Skeletal muscle satellite cell (primary cell): ENCODE data around the gene KIAA1217.

ENCODE experiments used
- H3K27me3 ChIP-seq: 2 replicates; pipeline ENCODE4 v1.7.0; 2013; ENCODE audit warnings: low read length; ENCODE audit not compliant: control insufficient read depth, insufficient read depth
- H3K36me3 ChIP-seq: 2 replicates; pipeline ENCODE4 v1.7.0; 2013; ENCODE audit warnings: mild to moderate bottlenecking, control low read depth, low read length; ENCODE audit not compliant: insufficient read depth
- H3K4me1 ChIP-seq: 2 replicates; pipeline ENCODE4 v1.7.0; 2013; ENCODE audit warnings: low read length; ENCODE audit not compliant: control insufficient read depth, insufficient read depth
- H3K4me2 ChIP-seq: 2 replicates; pipeline ENCODE4 v1.7.0; 2013; ENCODE audit warnings: mild to moderate bottlenecking, low read length
- H3K4me3 ChIP-seq: 2 replicates; pipeline ENCODE4 v1.7.0; 2013; ENCODE audit warnings: low read length
- H3K9ac ChIP-seq: 2 replicates; pipeline ENCODE4 v1.7.0; 2013; ENCODE audit warnings: mild to moderate bottlenecking, low read depth, low read length, moderate library complexity
- H3K9me3 ChIP-seq: replicated peaks from 2 replicates; pipeline ENCODE4 v1.7.0; 2013; ENCODE audit warnings: mild to moderate bottlenecking, control low read depth, low read length

KIAA1217 gene

GRCh38 chr10:24193330-24193729 lies 15.6 kb upstream of the KIAA1217 start:
- Histone ChIP-seq H3K9ac (no peak overlapping the region), H3K4me1 (no peaks in the 10 kb centered on the region), H3K4me2 (no peak overlapping the region), H3K36me3 (no peaks in the 10 kb centered on the region), H3K27me3 (peaks cover 7% of the 10 kb centered on the region), H3K9me3 (no peaks in the 10 kb centered on the region), H3K4me3 (no peak overlapping the region)

DNA sequence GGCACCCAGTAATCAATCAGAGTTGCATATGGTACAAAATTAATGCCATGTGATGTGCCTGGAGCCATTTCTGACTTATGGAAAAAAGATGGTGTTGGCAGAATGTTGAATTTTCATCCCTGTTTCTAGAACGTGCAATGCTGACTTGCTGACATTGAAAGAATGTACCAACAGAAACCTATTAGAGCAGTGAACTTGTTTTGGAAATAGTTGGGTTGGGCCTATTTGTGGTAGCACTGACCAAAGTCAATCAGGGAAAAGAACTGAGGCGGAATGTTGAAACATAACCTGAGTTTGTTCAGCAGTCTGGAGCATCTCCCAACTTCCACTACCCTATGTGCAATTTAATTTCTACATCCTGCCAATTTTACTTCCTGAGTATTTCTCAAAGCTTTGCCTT lies 11.7 kb upstream of the KIAA1217 start:
- H3K4me2 ChIP-seq: no peak overlapping the region
- no peaks in the 10 kb centered on the region for H3K4me1 ChIP-seq
- no peaks in the 10 kb centered on the region for H3K36me3 ChIP-seq
- peaks cover 7% of the 10 kb centered on the region for H3K27me3 ChIP-seq
- H3K9ac ChIP-seq: no peak overlapping the region
- no peaks in the 10 kb centered on the region for H3K9me3 ChIP-seq
- no peak overlapping the region for H3K4me3 ChIP-seq

- Histone ChIP-seq H3K9ac (no peak overlapping the region), H3K4me2 (no peak overlapping the region), H3K27me3 (peaks cover 6% of the 10 kb centered on the region), H3K9me3 (no peaks in the 10 kb centered on the region), H3K4me1 (no peaks in the 10 kb centered on the region), H3K36me3 (no peaks in the 10 kb centered on the region), H3K4me3 (no peak overlapping the region)
Observed at GRCh38 chr10:24201503-24202180, 7.3 kb upstream of the KIAA1217 start.

- no peak overlapping the region for H3K4me2 ChIP-seq
- H3K4me1 ChIP-seq: no peaks in the 10 kb centered on the region
- H3K4me3 ChIP-seq: no peak overlapping the region
- H3K36me3 ChIP-seq: no peaks in the 10 kb centered on the region
- H3K9ac ChIP-seq: no peak overlapping the region
- H3K9me3 ChIP-seq: no peaks in the 10 kb centered on the region
- H3K27me3 ChIP-seq: peaks cover 10% of the 10 kb centered on the region
Observed at GRCh38 chr10:24202181-24202570, 6.8 kb upstream of the KIAA1217 start.

GRCh38 chr10:24205821-24206220 lies 3.1 kb upstream of the KIAA1217 start:
- peaks cover 7% of the 10 kb centered on the region for H3K27me3 ChIP-seq
- H3K4me1 ChIP-seq: peaks cover 12% of the 10 kb centered on the region
- H3K4me2 ChIP-seq: no peak overlapping the region
- no peak overlapping the region for H3K4me3 ChIP-seq
- H3K9me3 ChIP-seq: no peaks in the 10 kb centered on the region
- H3K36me3 ChIP-seq: no peaks in the 10 kb centered on the region
- no peak overlapping the region for H3K9ac ChIP-seq

GRCh38 chr10:24206334-24206733 lies 2.6 kb upstream of the KIAA1217 start:
- Histone ChIP-seq H3K27me3 (peaks cover 7% of the 10 kb centered on the region), H3K4me2 (no peak overlapping the region), H3K36me3 (no peaks in the 10 kb centered on the region), H3K9ac (no peak overlapping the region), H3K9me3 (no peaks in the 10 kb centered on the region), H3K4me3 (no peak overlapping the region), H3K4me1 (peaks cover 12% of the 10 kb centered on the region)

- H3K36me3 ChIP-seq: no peaks in the 10 kb centered on the region
- H3K4me2 ChIP-seq: no peak overlapping the region
Observed at GRCh38 chr10:24206926-24207325, 2.0 kb upstream of the KIAA1217 start.

DNA sequence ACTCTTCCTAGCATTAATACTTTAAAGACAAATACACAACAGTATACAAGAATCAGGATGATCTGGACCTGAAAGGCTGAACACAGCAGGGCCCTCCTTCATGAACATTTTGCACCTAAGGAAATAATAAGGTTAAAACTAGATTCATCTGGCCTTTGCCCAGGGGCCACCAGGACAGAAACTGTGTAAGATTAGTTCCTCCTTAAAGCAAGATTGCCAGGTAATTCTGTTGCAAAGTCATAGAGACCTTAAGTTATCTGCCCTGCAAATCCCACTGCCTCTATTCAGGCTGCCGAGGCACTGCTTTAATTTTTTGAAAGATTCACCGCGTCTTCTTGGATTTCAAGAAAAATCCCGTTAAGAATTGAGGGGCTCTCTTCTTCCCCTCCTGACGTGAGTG lies 1.6 kb upstream of the KIAA1217 start:
- Histone ChIP-seq H3K9me3 (no peaks in the 10 kb centered on the region), H3K36me3 (no peaks in the 10 kb centered on the region), H3K4me2 (no peak overlapping the region), H3K27me3 (peaks cover 7% of the 10 kb centered on the region), H3K4me1 (peaks cover 12% of the 10 kb centered on the region), H3K9ac (no peak overlapping the region), H3K4me3 (no peak overlapping the region)

More at GRCh38 chr10:24206926-24207325, 2.0 kb upstream of the KIAA1217 start:
- H3K4me3 ChIP-seq: no peak overlapping the region
- H3K27me3 ChIP-seq: peaks cover 7% of the 10 kb centered on the region
- H3K9me3 ChIP-seq: no peaks in the 10 kb centered on the region
- peaks cover 12% of the 10 kb centered on the region for H3K4me1 ChIP-seq
- no peak overlapping the region for H3K9ac ChIP-seq

DNA sequence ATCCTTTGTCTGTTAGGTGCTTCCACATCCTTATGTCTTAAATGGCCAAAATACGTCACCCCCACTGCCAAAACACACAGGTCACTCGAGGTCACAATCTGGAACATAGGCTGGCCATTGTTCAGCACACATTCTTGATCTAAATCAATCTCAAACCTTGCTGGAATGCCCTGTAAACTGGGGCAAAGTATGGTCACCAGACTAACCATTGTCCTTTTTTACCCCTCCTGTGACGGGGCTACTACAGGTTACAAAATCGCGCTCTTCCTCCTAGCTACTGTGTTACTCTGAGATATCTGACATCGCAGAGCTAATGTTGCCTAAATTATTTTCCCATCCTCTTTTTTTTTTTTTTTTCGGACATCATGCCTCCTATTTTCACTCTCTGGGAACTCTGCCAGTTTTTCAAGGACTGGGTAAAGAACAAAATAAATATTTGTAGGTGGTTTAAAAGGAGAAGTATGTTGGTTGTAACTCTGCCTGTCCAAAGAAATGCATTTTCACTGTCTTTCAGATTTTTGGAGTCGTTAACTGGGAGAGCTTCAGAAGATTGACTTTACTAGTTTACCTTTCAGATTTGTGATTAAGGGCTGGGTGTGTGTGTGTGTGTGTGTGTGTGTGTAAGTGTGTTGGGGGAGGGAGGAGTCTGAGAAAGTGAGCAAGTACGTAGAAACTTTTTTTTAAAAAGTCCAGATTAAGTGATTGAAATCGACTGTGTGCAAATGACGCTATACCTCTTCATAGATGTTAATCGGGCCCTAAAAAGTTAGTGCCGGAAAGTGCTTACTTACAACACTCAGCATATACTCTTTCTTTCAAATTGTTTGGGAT lies 942 bp upstream of the KIAA1217 start:
- H3K9ac ChIP-seq: no peak overlapping the region
- H3K4me3 ChIP-seq: peak overlapping the region; percentile 69

GRCh38 chr10:24209432-24209771 lies 464 bp downstream of the KIAA1217 start:
- Histone ChIP-seq H3K27me3 (peaks cover 7% of the 10 kb centered on the region), H3K9me3 (no peaks in the 10 kb centered on the region), H3K4me1 (peaks cover 12% of the 10 kb centered on the region), H3K4me3 (peak overlapping the region; percentile 69), H3K9ac (peak overlapping the region; percentile 10), H3K36me3 (no peaks in the 10 kb centered on the region), H3K4me2 (peak overlapping the region; percentile 86)

More for the DNA sequence above, 942 bp upstream of the KIAA1217 start:
- H3K27me3 ChIP-seq: peaks cover 7% of the 10 kb centered on the region
- no peaks in the 10 kb centered on the region for H3K36me3 ChIP-seq
- H3K4me2 ChIP-seq: peak overlapping the region; percentile 86
- H3K4me1 ChIP-seq: peaks cover 12% of the 10 kb centered on the region
- no peaks in the 10 kb centered on the region for H3K9me3 ChIP-seq

GRCh38 chr10:24209946-24210491 lies 1.1 kb downstream of the KIAA1217 start:
- Histone ChIP-seq H3K9me3 (no peaks in the 10 kb centered on the region), H3K4me2 (peak overlapping the region; percentile 86), H3K27me3 (peaks cover 7% of the 10 kb centered on the region), H3K9ac (no peak overlapping the region), H3K4me1 (peaks cover 12% of the 10 kb centered on the region), H3K4me3 (no peak overlapping the region), H3K36me3 (no peaks in the 10 kb centered on the region)
